DMS79 treated with DMSO at 0.1 percent for 48 hours (cell line): Measurements from ENCODE around the gene CTBP2.

ENCODE experiments used
- DNase-seq: peaks from one replicate; lab custom pipeline; 2025; lab: John Stamatoyannopoulos, UW

Gene CTBP2

GRCh38 chr10:124977161-124977560 lies 183.2 kb downstream of the CTBP2 start:
- DNase-seq: no peak

DNA sequence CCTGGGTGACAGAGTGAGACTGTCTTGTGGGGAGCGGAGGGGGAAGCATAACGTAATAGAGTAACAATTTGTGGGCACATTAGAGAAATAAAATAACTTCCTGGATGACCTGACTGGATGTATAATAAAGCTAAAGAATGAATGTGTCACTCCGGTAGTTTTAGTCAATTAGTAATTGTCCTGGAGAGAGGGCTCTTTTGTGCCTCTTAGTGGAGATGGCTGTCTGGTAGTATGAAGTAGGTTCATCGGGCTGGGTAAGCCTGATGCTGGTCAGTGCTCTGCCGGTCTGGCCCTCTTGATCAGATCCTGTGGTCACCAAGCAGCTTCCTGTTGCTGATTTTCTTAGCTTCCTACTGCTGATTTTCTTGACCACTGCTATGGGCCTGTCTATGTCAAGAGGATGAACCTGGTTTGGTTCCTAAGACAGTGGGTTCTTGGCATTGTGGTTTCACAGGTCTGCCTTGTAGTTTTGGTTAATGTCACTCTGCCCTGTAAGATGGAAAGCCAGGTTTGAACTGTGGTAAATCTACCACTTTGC lies 184.3 kb downstream of the CTBP2 start:
- DNase-seq: no peak

DNA sequence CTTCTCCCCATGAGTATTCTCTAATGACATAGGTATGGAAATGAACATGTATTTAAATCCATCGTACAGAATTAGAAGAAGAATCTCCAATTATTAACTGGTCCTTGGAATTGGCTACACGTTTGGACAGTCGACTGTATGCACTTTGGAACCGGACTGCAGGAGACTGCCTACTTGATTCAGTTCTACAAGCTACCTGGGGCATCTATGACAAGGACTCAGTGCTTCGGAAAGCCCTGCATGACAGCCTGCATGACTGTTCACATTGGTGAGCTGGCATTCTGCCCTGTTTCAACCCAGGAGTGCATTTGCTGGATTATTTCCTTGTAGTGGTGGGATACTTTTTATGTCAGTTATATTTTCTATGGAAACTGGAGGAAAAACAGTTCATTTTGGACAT lies 186.2 kb downstream of the CTBP2 start:
- no peak for DNase-seq

DNA sequence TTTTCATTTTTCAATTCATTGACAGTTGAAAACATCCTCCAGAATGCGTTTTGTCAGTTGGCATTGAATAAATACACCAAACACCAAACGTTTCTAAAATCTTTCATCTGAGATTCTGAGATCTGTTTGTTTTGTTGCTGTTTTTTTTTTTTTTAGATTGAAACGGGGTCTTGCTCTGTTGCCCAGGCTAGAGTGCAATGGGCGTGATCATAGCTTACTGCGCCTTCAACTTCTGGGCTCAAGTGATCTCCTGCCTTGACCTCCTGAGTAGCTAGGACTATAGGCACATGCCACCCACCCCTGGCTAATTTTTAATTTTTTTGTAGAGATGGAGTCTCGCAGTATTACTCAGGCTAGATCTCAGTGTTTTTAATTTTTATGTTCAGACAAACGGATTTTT lies 187.7 kb downstream of the CTBP2 start:
- DNase-seq: no peak

DNA sequence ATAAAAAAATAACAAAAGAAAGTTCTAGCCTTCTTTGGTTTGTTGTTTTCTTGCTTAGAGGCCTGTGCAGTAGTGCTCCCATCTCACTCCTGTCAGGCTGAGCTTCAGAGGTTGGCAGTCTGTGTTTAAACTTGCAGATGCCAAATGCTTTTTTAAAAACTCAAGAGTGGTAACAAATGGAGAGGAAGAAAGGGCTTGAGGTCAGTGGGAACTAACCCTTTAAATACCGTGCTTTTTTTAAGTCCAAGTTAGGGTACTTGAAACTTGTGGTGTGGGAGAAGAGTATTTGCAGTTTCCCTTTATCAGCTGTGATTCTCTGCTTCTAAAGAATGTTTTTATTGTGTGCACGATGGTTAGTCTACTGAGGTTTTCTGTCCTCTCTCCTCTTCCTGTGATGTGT lies 189.1 kb downstream of the CTBP2 start:
- DNase-seq: no peak

GRCh38 chr10:124967255-124967654 lies 193.1 kb downstream of the CTBP2 start:
- DNase-seq: no peak

DNA sequence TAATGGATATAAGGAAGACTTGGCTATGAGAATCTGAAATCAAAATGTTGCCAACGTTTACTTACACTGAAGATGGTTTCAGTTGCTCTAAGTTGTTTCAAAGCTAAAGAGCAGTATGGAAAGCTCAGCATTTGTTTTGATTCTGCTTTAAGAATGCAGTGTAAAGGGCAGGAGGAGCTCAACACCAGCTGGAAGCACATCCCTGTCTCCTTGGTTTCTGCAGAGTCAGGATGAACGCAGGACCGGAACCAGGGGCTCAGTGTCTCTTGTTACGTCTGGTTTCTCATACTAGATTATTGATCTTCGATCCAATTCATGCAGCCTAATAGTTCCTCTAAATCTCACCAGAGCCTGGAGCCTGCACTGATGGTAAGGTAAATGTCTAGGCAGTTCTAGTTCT lies 194.4 kb downstream of the CTBP2 start:
- no peak for DNase-seq

DNA sequence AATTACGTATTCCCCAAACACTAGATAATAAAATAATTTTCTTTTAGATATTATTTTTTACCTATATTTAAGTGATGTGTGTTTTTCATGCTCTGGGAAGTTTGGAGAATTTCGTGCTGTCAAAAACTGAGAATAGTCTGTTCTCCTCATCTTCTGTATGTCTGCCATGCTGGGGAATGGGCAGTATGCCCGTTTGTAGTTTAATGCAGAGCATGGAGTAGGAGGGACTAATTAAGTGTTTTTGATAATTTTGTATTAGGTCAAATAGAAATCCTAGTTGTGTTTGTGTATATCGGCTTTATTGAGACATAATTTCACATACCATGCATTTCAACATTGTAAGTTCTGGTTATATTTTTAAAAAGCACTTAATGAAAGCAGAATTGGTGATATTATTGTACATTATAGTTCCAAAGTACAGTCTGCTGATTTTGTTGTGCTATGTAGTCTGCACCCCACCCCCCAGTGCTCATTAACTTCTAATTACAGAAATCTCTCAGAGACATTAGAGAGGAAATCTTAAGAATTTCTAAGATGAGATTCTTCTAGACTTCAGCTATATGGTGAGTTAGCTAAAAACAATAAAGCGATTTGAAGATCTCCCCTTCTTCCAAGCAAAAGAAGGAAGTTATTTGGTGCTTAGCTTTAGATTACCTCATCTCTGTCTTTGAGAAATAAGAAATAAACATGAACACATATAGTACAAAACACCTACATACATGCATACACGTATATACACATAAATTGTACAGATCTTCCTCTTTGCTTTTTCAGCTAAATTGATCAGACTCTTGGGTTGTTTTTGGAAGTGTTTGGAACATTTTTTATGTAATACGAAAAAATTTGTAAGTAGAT lies 196.3 kb downstream of the CTBP2 start:
- no peak for DNase-seq

DNA sequence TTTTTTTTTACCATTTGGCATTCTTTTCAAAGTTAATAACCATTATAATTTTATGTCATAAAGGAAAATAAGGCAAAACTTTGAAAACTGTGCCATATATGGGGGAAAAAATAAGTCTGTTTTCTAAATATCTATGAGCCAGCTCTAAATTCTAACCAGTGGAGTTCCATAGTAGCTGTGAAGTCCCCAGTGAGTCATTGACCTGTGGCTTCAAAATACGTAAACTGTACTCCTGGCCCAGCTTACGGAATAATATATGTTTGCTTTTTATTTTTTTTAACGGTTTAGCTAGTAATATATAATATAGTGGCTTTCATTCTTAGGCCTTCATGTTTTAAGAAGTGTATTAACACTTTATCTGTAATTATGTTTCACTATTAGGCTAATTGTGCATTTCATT lies 197.9 kb downstream of the CTBP2 start:
- DNase-seq: no peak

DNA sequence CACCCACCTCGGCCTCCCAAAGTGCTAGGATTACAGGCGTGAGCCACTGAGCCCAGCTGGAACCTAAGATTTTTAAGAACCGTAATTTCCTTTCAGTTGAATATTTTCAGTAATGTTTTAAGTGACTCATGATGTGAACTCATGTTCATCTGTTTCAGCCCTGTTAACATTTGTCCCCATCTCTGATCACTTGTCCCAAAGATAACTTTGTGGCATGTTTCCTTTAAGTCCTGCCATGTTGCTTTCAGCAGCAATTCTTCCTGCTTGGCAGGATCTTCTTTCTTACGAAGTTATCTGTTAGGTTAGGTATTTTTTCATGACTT lies 199.2 kb downstream of the CTBP2 start:
- DNase-seq: no peak

GRCh38 chr10:124959564-124959963 lies 200.8 kb downstream of the CTBP2 start:
- DNase-seq: no peak

- no peak for DNase-seq
Measured at GRCh38 chr10:124957404-124957947, 202.9 kb downstream of the CTBP2 start.

DNA sequence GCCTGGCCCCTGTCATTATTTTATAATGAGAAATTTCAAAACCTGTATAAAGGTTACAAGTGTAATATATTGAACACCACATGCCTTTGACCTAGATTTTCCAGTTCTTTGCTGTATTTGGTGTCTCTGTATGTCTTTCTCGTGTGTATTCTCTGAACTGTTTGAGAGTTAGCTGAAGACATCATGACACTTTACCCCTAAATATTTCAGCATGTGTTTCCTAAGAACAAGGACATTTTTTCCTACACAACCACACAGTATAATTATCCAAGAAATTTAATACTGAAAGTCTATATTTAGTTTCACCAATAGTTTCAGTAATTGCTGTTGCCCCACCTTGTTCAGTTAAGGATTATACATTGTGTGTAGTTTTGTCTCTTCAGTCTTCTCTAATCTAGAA lies 203.6 kb downstream of the CTBP2 start:
- DNase-seq: no peak

GRCh38 chr10:124955868-124956267 lies 204.5 kb downstream of the CTBP2 start:
- no peak for DNase-seq

GRCh38 chr10:124955243-124955642 lies 205.1 kb downstream of the CTBP2 start:
- no peak for DNase-seq

DNA sequence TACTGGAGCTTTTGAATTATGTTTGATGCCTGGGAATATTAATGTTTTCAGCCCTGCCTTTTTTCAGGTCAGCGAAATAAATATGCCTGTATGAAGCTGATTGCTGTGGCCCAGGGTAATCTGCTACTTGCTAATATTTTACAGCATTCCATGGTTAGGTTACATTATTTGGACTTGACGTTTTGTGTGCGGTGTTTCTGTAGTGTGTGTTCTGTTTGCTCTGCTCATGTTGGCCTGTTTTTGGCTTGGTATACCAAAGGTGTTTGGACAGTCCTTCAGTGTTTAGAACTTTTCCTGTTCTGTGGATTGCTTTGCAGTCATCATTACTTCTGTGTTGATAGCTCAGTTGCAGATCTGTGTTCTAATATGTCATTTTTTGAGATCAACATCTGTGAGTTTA lies 206.9 kb downstream of the CTBP2 start:
- DNase-seq: no peak

DNA sequence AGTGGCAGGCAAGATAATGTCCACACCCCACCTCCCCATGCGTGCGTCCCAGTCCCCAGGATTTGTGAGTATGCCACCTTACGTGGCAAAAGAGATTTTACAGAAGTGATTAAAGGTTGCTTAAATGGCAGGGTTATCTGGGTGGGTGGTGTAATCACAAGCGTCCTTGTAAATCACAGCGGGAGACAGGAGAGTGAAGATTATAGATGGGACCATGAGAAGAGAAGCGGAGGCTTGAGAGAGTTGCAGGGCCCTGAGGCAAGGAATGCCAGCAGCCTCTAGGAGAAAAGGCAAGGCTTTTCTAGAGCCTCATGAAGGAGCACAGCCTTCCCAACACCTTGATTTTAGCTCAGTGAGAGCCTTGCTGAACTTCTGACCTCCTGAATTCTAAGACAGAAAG lies 208.2 kb downstream of the CTBP2 start:
- DNase-seq: no peak

DNA sequence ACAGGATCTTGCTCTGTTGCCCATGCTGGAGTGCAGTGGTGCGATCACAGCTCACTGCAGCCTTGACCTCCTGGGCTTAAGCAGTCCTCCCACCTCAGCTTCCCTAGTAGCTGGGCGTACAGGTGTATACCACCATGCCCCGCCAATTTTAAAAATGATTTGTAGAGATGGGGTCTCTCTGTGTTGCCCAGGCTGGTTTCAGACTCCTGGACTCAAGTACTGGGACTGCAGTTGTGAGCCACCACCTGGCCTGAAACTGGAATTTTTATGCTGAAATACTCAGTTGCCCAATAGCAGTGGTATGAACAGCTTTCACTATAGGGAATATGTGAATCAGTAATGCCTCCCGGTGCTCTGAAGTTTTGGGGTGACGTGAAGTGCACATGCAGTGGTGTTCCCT lies 210.8 kb downstream of the CTBP2 start:
- DNase-seq: no peak

DNA sequence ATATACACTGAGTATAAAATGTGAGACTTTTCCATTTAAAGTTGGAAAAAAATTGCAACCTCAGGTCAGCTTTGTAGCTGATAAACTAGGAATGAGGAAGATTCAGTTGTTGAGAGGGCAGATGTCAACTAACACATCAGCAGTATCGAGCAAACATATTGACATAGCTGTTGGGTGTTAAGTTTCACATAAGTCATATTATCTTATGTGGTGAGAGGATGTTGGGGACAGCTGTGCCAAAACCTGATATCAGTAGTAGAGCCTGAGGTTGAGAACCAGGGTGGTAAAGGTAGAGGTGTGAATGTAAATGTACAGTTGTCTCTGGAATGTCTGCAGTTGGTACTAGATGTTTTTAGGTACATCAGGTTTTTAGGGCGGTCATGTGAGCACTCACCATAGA lies 213.4 kb downstream of the CTBP2 start:
- no peak for DNase-seq

GRCh38 chr10:124944982-124945381 lies 215.4 kb downstream of the CTBP2 start:
- no peak for DNase-seq

DNA sequence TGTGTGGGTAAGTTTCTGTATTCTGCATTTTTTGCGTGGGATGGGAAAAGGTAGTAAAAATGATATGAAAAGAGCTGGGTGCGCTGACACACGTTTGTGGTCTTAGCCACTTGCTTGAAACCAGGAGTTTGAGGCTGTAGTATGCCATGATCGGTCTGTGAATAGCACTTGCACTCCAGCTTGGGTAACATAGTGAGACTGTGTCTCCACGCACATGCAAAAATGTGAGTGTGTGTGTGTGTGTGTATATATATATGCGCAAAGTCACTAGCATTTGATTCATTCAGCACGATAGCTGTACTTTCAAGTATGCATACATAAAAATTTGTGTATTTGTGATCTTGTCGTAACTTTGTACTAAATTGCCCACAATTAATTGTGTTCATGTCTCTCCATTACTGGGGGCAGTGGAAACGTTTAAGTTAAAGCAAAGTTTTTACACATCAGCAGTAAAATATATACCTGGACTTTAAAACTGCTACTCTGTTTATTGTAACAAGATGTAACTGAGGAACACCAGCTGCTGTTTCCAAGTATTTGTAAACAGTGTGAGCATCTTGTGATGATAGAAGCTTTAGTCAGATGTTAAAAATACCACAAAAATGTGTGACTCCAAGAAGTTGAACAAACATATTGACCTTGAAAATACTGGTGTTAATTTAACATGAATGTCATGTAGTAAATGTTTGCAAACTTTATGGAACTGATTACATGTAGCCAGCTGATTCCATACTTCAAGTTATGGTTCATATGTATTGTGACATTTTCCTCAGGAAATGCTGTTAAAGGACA lies 216.9 kb downstream of the CTBP2 start:
- no peak for DNase-seq

- DNase-seq: no peak
Measured at GRCh38 chr10:124942317-124943169, 217.8 kb downstream of the CTBP2 start.
